HG03575 (cell line): ENCODE data around the gene SRF.

Experiments
- ATAC-seq: cut with Tn5 transposase; IDR thresholded peaks from one replicate; pipeline ENCODE4 v1.9.1; 2021; ENCODE audit not compliant: unreplicated experiment, insufficient number of reproducible peaks, low FRiP score; ENCODE audit errors: extremely low read depth

The SRF gene

GRCh38 chr6:43146709-43147688 lies 24.1 kb upstream of the SRF start:
- no peak for ATAC-seq

GRCh38 chr6:43147691-43148477 lies 23.2 kb upstream of the SRF start:
- ATAC-seq: no peak

- ATAC-seq: no peak
These were observed 21.8 kb upstream of the SRF start for GRCh38 chr6:43149265-43149664.

- no peak for ATAC-seq
These were observed 20.9 kb upstream of the SRF start for GRCh38 chr6:43150051-43150751.

- ATAC-seq: no peak
These were observed 11.5 kb upstream of the SRF start for GRCh38 chr6:43159599-43159998.

GRCh38 chr6:43163899-43164298 lies 7.2 kb upstream of the SRF start:
- no peak for ATAC-seq

- no peak for ATAC-seq
These were observed 595 bp upstream of the SRF start for GRCh38 chr6:43170417-43170930.

GRCh38 chr6:43171707-43172103 lies 636 bp downstream of the SRF start:
- no peak for ATAC-seq

- ATAC-seq: no peak
These were observed 1.3 kb downstream of the SRF start for GRCh38 chr6:43172104-43173007.

- ATAC-seq: no peak
These were observed 2.7 kb downstream of the SRF start for GRCh38 chr6:43173591-43174262.

- ATAC-seq: peak; percentile 32
These were observed 3.4 kb downstream of the SRF start for GRCh38 chr6:43174263-43175112.

GRCh38 chr6:43175676-43176422 lies 4.8 kb downstream of the SRF start:
- no peak for ATAC-seq

GRCh38 chr6:43176423-43176786 lies 5.3 kb downstream of the SRF start:
- ATAC-seq: no peak

GRCh38 chr6:43178150-43178549 lies 7.1 kb downstream of the SRF start:
- ATAC-seq: no peak

- no peak for ATAC-seq
These were observed 8.1 kb downstream of the SRF start for GRCh38 chr6:43178951-43179830.
